ENCODE results near the gene CDH11. TPM values are rescaled to one million over a fixed set of nuclear protein-coding genes. Genes with fewer than 3 reads are reported as not detected.

Gene CDH11
- total RNA-seq, 1 donor from 2014 or later: 22.9 TPM

DNA sequence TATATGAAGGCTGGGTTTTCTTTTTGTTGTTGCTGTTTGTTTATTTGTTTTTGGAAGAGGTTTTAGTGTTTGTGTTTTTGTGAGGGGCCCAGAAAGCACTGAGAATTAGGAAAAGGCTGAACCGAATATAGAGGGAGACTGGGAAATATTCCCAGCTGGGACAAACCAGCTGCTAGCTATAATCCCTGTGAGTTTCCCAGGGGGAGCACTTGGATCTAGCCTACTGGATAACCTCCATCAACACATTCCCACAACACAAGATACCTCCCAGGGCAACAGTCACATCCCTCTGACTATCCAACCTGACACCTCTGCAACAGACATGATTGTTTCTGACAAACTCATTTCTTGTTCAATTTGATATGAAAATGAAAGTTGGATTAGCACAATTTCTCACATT lies 16.7 kb downstream of the CDH11 start:
- no peak for DNase-seq (ENCODE audit: low read depth)

DNA sequence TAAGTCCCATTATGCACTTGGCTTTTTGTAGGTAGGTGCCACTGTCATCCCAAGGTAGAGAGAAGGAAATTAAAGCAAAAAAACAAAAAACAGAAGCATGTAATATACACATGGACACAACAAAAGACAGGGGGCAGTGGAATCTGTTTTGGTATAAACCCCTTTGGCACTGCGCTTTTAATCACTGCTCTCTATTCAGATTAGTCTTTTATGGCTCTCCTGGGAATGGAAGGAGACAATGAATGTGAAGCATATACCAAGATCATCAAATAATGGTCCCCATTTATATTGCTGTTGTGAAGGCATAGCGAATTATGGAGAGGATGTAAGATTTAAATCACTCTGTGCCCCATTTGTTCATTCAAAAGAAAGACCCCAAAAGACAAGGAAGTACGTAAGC lies 17.4 kb downstream of the CDH11 start:
- no peak overlapping the region for H3K4me3 ChIP-seq (ENCODE audit: low read depth, low read length)
- DNase-seq (ENCODE audit: low read depth): no peak
- no peak for TF ChIP-seq CTCF (conservative IDR thresholded peaks at IDR 0.05; ENCODE audit: low read depth, low read length)

More for the DNA sequence above, 16.7 kb downstream of the CDH11 start:
- no peak for TF ChIP-seq CTCF (conservative IDR thresholded peaks at IDR 0.05; ENCODE audit: low read depth, low read length)
- H3K4me3 ChIP-seq (ENCODE audit: low read depth, low read length): no peak overlapping the region

DNA sequence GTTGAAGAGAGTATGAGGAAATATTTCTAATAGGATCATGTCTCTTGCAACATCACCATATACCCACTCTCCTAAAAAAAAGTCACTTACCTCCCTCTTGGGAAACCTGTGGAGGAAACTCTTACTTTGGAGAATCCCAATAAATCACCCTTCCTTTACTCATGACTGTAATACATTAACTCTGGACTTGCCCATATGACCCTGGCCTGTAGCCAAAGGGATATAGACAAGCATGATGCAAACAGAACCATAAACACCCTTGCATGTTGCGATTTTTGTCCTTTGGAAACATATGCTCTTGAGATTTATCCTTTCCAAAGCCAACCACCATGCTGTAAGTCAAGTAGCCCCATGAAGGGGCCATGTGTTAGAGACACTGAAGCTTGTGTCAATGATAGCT lies 19.5 kb downstream of the CDH11 start:
- H3K4me3 ChIP-seq (ENCODE audit: low read depth, low read length): no peak overlapping the region
- DNase-seq (ENCODE audit: low read depth): no peak
- no peak for TF ChIP-seq CTCF (conservative IDR thresholded peaks at IDR 0.05; ENCODE audit: low read depth, low read length)

DNA sequence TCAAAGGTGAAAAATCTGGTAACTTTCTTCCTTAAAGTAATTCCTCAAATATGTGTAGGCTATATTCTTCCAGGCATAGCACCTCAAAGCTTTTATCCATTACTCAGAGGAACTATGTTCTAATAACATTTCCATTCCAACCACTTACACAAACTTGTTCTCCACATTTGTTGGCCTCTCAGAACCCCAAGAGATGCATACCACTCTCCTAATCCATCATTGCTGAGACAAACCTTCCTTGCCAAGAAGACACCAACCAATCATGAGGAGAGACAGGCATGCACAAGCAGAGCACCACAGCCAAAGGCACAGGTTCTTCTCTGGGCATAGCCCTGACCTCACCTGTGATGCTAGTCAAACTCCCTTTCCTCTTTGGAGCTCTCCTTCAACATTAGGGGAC lies 20.9 kb downstream of the CDH11 start:
- no peak for DNase-seq (ENCODE audit: low read depth)
- TF ChIP-seq CTCF (conservative IDR thresholded peaks at IDR 0.05; ENCODE audit: low read depth, low read length): no peak
- no peak overlapping the region for H3K4me3 ChIP-seq (ENCODE audit: low read depth, low read length)

DNA sequence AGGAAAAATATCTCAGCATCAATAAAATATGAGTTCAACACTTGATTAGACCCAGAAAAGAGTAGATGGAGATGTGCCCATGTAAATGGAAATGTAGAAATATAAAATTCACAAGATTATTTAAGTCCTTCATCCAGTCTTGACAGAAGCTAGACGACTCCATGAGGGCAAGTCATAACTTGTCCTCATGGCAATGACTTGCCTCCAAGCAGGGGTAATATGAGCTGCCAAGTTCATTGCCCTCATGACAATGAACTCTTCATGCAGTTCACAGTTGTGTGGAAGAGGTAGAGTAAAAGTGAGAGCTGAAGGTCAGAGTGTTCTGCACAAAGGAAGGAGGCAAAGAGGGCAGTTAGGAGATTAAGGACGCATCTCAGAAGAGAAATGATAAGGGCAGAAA lies 22.3 kb downstream of the CDH11 start:
- TF ChIP-seq CTCF (conservative IDR thresholded peaks at IDR 0.05; ENCODE audit: low read depth, low read length): no peak
- no peak overlapping the region for H3K4me3 ChIP-seq (ENCODE audit: low read depth, low read length)
- no peak for DNase-seq (ENCODE audit: low read depth)

GRCh38 chr16:65098916-65099315 lies 22.9 kb downstream of the CDH11 start:
- no peak for DNase-seq (ENCODE audit: low read depth)
- no peak overlapping the region for H3K4me3 ChIP-seq (ENCODE audit: low read depth, low read length)
- no peak for TF ChIP-seq CTCF (conservative IDR thresholded peaks at IDR 0.05; ENCODE audit: low read depth, low read length)

GRCh38 chr16:65097296-65097695 lies 24.6 kb downstream of the CDH11 start:
- no peak overlapping the region for H3K4me3 ChIP-seq (ENCODE audit: low read depth, low read length)
- no peak for DNase-seq (ENCODE audit: low read depth)
- TF ChIP-seq CTCF (conservative IDR thresholded peaks at IDR 0.05; ENCODE audit: low read depth, low read length): no peak

Data from epithelial cell of proximal tubule (primary cell).